Aorta (tissue), 5 donors: ENCODE measurements around the gene DPP4. TPM values are rescaled to one million over a fixed set of nuclear protein-coding genes. Genes with fewer than 3 reads are reported as not detected.

Experiments used
- ATAC-seq: fragments of 200-7000 bp; cut with Tn5 transposase; one replicate; pipeline ENCODE4 v1.9.1; 2022; ENCODE audit warnings: moderate library complexity; ENCODE audit not compliant: low FRiP score
- DNase-seq, 2 donors: peaks; one replicate each; pipeline ENCODE4 v3.0.0-alpha.2; 2020
- H3K27ac ChIP-seq, 2 donors: one replicate each; pipeline ENCODE4 v1.5.1; 2013; ENCODE audit warnings: low read length in 2 of 2, mild to moderate bottlenecking in 2 of 2, moderate library complexity in 2 of 2, control low read depth in 1 of 2, inconsistent platforms in 1 of 2, low read depth in 1 of 2
- H3K27me3 ChIP-seq, 2 donors: one replicate each; pipeline ENCODE4 v1.6.1; 2013; ENCODE audit warnings: control low read depth in 1 of 2, low read length in 1 of 2, mild to moderate bottlenecking in 1 of 2, moderate library complexity in 1 of 2; ENCODE audit not compliant: insufficient read depth in 2 of 2, control insufficient read depth in 1 of 2
- H3K36me3 ChIP-seq, 2 donors: one replicate each; pipeline ENCODE4 v1.6.1; 2013; ENCODE audit warnings: control low read depth in 1 of 2, low read length in 1 of 2, mild to moderate bottlenecking in 1 of 2; ENCODE audit not compliant: insufficient read depth in 2 of 2, control insufficient read depth in 1 of 2
- H3K4me1 ChIP-seq, 2 donors: one replicate each; pipeline ENCODE4 v1.6.1; 2013; ENCODE audit warnings: low read length in 2 of 2, control low read depth in 1 of 2, mild to moderate bottlenecking in 1 of 2, moderate library complexity in 1 of 2; ENCODE audit not compliant: insufficient read depth in 2 of 2, control insufficient read depth in 1 of 2
- H3K4me3 ChIP-seq, 2 donors: one replicate each; pipeline ENCODE4 v1.5.1; 2013; ENCODE audit warnings: low read length in 2 of 2, control low read depth in 1 of 2, mild to moderate bottlenecking in 1 of 2
- H3K9me3 ChIP-seq: one replicate; pipeline ENCODE4 v1.6.1; 2013; ENCODE audit warnings: mild to moderate bottlenecking, low read length; ENCODE audit not compliant: control insufficient read depth
- WGBS, 2 donors: extraction: QIAGEN DNeasy Blood & Tissue Kit; methylation state at CpG; one replicate each; pipeline ENCODE4 v1.1.7; 2013; 5-methylcytosine and 5-hydroxymethylcytosine counted together
- intact Hi-C, 2 donors: fragments of 100-400 bp; cut with DNase I; formaldehyde crosslinking; loops; one replicate each; pipeline versions ENCODE4 v1.14.2 to v1.15.0; 2022
- polyA plus RNA-seq, 2 donors: library from polyadenylated mRNA; stranded (reverse); fragments of 200-250 nt; gene quantifications; one replicate each; pipeline ENCODE4 v1.2.3, GENCODE V29; 2013
- total RNA-seq, 2 donors: library from RNA; stranded (reverse); fragmentation: NEBNext Ultra II Directional; extraction: Animal tissue kit (Norgen Biotek cat#: 25700); gene quantifications; one replicate each; pipeline ENCODE4 v1.2.1, GENCODE V29; 2021
- donor health status: healthy with polysubstance abuse.
- donor health status: Bipolar disorder and iron deficiency.
- donor health status: DM: no; HTN: no; CAD: no.
- donor health status: DM: no; HTN: no; CAD: no.
- donor health status: DM: yes; HTN: yes; CAD: no.

The DPP4 gene
- total and polyA plus RNA-seq, 4 donors = 0.20 to 4.1 (median 3.6) TPM

DNA sequence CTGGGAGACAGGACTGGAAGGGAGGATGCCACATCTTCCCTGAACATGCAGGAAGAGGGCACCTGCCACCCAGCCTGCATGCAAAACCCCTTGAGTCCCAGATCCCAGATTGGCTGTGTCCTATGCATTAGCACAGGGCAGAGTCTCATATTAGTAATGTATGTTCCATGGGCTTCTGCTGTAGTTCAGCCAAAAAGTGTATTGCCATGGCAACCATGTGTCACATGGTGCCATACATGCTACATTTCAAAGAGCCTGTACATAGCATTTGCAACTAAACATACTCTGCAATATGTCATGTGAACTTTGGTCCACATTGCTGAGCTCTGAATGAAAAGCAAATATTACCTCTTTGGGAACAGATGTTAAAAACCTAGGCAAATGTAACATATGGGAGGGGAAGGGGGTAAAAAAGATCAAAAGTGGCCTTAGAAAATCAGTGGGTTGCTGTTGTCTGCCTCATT lies 78.4 kb downstream of the DPP4 start:
- intact Hi-C loops = no loop called here
- DNase-seq (no peak), ATAC-seq (no peak)
- Histone ChIP-seq H3K9me3 (no peaks in the 10 kb centered on the region), H3K27me3 (peaks cover 0 to under 1% of the 10 kb centered on the region in 2 donors), H3K4me3 (no peak overlapping the region), H3K4me1 (no peaks in the 10 kb centered on the region), H3K36me3 (no peaks in the 10 kb centered on the region), H3K27ac (no peak overlapping the region)

DNA sequence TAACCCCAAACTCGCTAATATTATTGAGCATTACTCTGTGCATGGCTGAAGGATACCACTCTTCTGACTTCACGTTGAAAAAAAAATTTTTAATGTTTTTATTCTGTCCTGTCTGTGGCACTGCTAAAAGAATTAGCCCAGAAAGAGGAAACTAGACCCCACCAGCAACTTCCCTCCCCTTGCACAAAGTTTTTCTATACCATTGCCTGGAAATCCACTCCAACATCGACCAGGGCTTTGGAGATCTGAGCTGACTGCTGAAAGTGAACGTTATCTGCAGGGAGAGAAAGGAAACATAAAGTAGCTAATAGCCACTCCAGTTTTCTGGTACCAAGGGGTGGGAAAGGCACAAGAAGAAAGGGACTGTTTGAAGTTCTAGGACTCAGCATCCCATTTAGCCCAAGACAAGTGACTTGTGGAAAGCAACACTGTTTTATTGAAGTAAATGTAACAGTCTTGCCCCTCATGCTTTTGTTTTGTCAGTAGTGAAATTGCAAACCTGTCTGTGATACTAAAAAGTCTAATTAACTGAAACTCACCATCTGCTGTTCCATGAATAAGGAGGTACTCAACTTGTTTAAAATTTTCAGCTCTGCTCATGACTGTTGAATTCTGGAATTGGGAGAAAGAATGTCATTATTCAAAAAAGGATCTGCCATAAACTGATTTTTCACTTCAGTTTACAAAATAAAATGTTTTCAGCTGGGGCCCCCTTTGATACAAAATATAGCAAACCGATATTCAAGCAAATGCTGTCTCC lies 79.1 kb downstream of the DPP4 start:
- no peaks in the 10 kb centered on the region for H3K9me3 ChIP-seq
- WGBS, 2 donors = 53 to 56% methylated on average over 5 of the region's 5 CpGs

DNA sequence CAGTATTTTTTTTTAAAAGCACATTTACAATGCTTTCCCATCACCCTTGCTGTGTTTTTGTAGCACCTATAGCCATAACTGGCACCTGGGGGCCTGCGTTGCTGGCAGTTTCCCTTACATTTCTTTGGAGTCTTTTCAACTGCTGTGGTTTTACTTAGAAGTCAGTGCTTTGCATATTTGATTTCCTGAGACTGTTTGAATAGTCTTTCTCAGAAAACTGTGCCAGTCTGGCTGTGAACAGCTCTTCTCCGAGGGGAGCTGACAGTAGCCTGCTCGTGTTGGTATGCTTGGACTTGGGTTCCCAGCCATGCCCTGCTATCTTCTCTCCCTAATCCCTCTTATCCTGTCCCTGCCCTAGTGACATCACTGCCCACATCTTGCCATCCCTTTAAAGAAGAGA lies 81.5 kb downstream of the DPP4 start:
- no peak for ATAC-seq
- Histone ChIP-seq H3K9me3 (no peaks in the 10 kb centered on the region), H3K36me3 (no peaks in the 10 kb centered on the region), H3K27me3 (no peaks in the 10 kb centered on the region), H3K4me3 (no peak overlapping the region), H3K27ac (no peak overlapping the region), H3K4me1 (no peaks in the 10 kb centered on the region)
- WGBS, 2 donors = 4 to 12% methylated on average over 3 of the region's 3 CpGs
- no peak for DNase-seq
- intact Hi-C loops = no loop called here

More for the DNA sequence above, 79.1 kb downstream of the DPP4 start:
- no peaks in the 10 kb centered on the region for H3K27me3 ChIP-seq
- intact Hi-C loops = no loop called here
- H3K36me3 ChIP-seq = no peaks in the 10 kb centered on the region
- ATAC-seq = no peak
- no peak for DNase-seq
- H3K4me1 ChIP-seq = no peaks in the 10 kb centered on the region
- H3K4me3 ChIP-seq = no peak overlapping the region
- H3K27ac ChIP-seq = no peak overlapping the region

- Histone ChIP-seq H3K9me3 (no peaks in the 10 kb centered on the region), H3K27ac (no peak overlapping the region), H3K4me3 (no peak overlapping the region), H3K4me1 (no peaks in the 10 kb centered on the region), H3K27me3 (no peaks in the 10 kb centered on the region), H3K36me3 (no peaks in the 10 kb centered on the region)
- intact Hi-C loops = no loop called here
- 26 to 52% methylated on average over 1 of the region's 1 CpG for WGBS, 2 donors
- ATAC-seq = no peak
- no peak for DNase-seq
Measured at GRCh38 chr2:161991991-161992390, 82.0 kb downstream of the DPP4 start.

DNA sequence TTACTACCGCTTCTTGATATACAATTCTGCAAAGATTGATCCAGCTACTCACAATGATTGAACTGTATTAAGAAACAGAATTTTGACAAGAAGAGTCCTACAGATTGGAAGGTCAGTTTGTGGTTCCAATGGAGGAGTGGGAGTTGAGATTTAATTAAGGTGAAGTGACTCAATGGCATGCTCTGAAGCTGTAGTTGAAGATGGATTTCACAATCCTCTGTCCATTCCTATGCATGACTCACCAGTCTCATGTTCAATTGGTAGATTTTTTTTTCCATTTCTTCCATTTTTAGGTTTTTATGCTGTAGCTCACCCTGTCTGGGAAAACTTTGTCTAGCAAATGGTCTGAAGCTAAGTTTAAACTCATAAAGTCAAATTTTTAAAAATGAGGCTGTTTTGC lies 83.3 kb downstream of the DPP4 start:
- H3K4me3 ChIP-seq = no peak overlapping the region
- no peak overlapping the region for H3K27ac ChIP-seq
- H3K36me3 ChIP-seq = no peaks in the 10 kb centered on the region
- ATAC-seq = no peak
- no peak for DNase-seq
- WGBS, 2 donors = 83 to 86% methylated on average over 1 of the region's 1 CpG
- no peaks in the 10 kb centered on the region for H3K9me3 ChIP-seq
- intact Hi-C loops = no loop called here
- no peaks in the 10 kb centered on the region for H3K4me1 ChIP-seq
- no peaks in the 10 kb centered on the region for H3K27me3 ChIP-seq

DNA sequence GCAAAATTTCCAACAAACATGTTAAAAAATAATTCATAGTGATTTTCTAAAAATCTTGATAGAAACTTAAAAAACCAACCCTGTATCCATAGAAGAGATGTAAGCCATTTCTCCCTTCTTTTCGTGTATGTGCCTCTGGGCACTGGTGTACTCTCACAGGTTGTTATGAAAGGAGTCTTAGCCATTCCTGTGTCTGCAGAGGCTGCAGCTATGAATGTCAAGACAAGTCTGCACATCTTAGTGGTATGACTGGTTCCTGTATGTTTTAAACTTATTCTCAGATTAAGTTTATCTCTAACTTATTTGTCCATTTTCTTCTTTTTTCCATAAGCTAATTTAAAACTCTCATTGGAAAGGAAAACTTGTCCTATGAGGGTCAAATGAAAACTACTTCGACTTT lies 84.0 kb downstream of the DPP4 start:
- Histone ChIP-seq H3K9me3 (no peaks in the 10 kb centered on the region), H3K36me3 (no peaks in the 10 kb centered on the region), H3K4me3 (no peak overlapping the region), H3K27me3 (no peaks in the 10 kb centered on the region), H3K27ac (no peak overlapping the region), H3K4me1 (no peaks in the 10 kb centered on the region)
- DNase-seq (no peak), ATAC-seq (no peak)
- intact Hi-C loops = no loop called here
- WGBS, 2 donors = 69 to 70% methylated on average over 2 of the region's 2 CpGs

DNA sequence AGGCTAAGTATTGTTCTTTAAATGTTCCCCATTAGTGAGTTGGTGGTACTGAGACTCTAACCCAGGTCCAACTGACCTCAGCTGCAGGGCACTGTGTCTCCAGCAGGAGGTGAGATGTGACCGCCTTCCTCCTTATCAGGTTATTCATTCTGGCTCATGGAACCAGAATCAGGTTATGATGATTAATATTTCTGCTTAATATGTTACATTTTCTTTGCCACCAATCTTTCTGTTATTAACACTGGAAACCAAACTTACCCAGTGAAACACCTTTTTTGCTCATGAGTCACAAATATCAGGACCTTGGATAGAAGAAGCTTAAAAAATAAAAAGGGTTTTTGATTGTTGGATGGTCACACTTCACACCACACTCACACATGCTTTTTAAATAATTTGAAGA lies 85.4 kb downstream of the DPP4 start:
- 80 to 88% methylated on average over 1 of the region's 1 CpG for WGBS, 2 donors

GRCh38 chr2:161987311-161987710 lies 86.7 kb downstream of the DPP4 start:
- no peak overlapping the region for H3K4me3 ChIP-seq
- 74 to 88% methylated on average over 2 of the region's 2 CpGs for WGBS, 2 donors
- no peaks in the 10 kb centered on the region for H3K27me3 ChIP-seq
- no peak overlapping the region for H3K27ac ChIP-seq
- DNase-seq (no peak), ATAC-seq (no peak)
- H3K36me3 ChIP-seq = no peaks in the 10 kb centered on the region
- H3K9me3 ChIP-seq = no peaks in the 10 kb centered on the region
- H3K4me1 ChIP-seq = no peaks in the 10 kb centered on the region
- intact Hi-C loops = no loop called here

More for the DNA sequence above, 85.4 kb downstream of the DPP4 start:
- ATAC-seq (no peak), DNase-seq (no peak)
- Histone ChIP-seq H3K36me3 (no peaks in the 10 kb centered on the region), H3K4me1 (no peaks in the 10 kb centered on the region), H3K4me3 (no peak overlapping the region), H3K27ac (no peak overlapping the region), H3K9me3 (no peaks in the 10 kb centered on the region), H3K27me3 (no peaks in the 10 kb centered on the region)
- intact Hi-C loops = no loop called here

- DNase-seq (no peak), ATAC-seq (no peak)
- H3K27ac ChIP-seq = no peak overlapping the region
- no peaks in the 10 kb centered on the region for H3K4me1 ChIP-seq
- H3K36me3 ChIP-seq = no peaks in the 10 kb centered on the region
- intact Hi-C loops = no loop called here
- H3K27me3 ChIP-seq = no peaks in the 10 kb centered on the region
- no peak overlapping the region for H3K4me3 ChIP-seq
- no peaks in the 10 kb centered on the region for H3K9me3 ChIP-seq
- 67% methylated on average over 1 of the region's 1 CpG for WGBS, 2 donors
Measured at GRCh38 chr2:161983866-161984265, 90.1 kb downstream of the DPP4 start.
